Measurements from ENCODE around the gene CRACDL.

Gene CRACDL

DNA sequence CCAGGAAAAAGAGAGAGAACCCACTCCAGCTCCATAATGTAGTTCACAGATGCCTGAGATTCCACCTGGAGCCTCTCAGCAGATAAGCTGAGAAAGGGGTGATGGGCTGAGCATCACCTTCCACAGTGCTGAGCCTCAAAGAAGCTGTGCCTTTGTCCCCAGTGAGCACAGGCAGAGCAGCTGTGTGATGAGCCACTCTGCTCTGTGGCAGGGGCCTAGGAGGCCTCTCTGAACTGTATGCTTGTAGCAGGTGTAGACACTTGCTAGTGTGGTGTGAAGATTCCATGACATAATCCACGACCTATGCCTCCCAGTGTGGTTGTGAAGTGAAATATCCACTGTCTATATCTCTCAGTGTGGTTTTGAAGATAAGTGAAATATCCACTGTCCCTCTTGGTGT, 134.7 kb downstream of the CRACDL start:
- DNase-seq, result no peak

DNA sequence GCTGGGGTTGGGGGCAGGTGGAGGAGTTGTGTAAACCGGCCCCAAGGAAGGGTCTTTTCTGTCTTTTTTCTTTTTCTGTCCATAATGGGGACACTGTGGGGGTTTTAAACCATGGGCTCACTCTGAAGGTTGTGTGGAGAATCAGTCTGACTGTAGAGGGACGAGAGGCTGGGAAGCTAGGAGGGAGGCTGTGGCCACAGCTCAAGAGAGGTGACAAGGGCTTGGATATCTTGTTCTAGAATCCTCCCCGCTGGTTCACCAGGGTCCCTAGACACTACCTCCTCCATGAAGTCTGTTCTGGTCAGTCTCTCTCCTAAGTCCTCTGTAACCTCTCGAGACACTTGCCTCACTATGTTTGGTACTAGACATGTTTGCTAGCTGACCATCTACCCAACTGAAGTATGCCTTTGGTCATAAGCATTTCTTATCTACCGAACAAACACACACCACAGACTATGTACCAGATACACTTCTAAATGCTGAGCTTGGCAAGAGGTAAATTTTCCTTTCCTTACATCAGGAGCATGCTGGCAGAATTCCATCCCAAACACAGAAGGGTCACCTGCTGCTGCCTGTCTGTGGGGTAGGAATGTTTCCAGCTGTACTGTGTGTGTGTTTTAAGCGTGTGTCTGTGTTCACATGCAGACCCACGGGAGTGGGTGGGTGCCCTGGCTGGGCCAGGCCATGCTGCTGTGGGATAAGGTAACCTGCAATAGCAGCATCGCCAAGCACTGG, 135.5 kb downstream of the CRACDL start:
- no peak for DNase-seq

DNA sequence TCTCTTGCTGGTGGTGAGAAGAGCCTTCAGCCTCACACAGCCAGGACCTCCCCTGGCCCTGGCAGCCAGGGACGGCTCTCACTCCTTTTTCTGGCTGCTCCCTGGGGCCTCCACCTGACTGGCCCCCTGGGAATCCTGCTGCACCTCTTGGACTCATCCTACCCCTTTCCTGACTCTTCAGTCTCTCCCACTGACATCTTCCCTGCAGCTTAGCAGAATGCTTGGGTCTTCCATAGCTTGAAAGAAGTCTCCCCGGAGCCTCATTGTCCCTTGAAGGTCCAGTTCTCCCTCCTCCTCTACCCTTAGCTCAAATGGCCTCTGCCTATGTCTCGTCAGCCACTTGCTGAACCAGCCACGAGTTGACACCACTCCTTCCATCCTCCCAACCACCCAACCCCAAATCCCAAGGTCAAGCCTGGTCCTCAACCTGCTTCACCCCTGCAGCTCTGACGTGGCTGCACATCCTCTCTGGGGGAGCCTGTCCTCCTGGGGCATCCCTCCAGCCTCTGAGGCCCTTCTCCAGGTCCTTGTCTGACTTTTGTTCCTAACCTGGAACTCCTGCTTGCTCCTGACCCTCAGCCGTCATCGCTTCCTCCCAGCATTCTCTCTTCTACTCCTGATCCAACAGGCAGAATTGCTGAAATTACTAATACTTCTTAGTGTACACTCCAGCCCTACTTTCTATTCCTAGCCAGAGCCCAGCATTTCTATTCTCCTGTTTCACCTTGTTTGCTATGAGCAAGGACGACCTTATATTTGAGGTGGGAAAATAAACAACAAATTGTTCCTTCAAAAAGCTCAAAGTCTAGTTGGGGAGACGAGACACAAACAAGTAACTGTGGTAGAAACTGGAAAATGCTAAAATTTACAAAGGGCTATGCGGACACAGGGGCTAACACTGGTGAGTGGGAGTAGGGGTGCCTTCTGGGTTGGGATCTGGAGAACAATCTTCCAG, 136.4 kb downstream of the CRACDL start:
- DNase-seq, result no peak

DNA sequence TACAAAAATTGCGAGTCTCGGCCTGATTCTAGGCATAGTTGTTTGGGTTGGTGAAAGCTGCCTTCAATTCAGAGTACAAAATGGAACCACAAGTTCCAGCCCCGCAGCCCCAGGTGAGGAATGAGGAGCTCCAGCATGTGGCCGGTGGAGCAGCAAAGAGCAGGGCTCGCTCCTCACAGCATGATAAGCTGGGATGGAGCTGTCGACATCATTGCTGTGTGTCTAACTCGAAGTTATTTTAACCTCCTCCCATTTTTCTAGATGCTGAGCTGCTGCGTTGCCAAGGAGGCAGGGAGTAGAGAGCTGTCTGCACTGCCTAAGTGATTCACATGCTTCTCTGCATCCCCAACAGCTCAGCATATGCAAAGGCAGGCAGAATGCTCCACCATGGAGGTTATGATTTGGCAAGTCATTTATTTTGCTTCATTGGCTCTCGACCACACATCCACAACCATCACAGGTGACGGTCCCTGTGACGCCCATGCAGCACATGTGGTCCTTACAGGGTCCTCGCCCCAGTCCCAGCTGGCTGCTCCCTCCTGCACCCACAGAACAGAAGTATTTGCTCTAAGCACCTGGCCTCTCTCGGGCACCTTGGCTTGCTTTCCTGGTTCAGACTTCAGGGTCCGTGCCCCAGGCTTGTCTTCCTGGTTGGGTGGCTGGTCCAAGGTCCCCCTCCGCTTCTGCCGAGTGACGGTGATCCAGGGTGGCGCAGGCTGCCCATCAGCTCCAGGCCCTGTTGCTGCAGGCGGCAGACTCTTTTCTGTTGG, 139.1 kb downstream of the CRACDL start:
- no peak for DNase-seq

DNA sequence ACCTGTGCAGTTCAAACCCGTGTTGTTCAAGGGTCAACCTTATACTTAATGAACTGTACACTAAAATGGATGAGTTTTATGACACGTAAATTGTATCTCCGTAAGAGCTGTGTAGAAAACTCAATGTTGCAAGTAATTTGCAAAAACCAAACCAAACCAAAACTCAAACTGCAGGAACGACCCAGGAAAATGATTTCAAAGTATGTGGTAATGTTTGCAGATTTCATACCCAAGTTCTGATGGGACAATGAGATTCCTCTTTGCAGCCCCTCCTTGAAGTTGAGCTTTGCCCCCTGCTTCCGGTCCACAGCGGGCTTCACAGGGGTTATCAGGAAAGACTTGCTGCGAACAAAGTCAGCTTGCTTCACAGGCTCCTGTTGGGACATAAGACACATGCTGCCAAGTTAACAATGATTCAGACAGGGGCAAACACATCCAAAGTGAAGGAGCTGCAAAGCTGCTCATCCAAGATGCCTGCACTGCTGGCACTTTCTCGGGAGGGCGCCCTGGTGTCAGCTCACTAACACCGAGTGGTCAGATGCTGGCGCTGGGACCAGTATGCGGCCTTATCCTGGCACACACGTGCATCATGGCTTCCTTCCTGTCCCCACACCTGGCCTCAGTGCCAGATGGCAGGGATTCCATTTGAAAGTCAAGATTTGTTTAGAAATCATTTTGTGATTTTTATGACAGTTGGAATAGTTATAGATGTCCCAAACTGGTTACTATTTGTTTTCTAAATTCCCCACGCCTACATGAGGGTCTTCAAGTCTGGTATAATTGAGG, 139.9 kb downstream of the CRACDL start:
- no peak for DNase-seq

DNA sequence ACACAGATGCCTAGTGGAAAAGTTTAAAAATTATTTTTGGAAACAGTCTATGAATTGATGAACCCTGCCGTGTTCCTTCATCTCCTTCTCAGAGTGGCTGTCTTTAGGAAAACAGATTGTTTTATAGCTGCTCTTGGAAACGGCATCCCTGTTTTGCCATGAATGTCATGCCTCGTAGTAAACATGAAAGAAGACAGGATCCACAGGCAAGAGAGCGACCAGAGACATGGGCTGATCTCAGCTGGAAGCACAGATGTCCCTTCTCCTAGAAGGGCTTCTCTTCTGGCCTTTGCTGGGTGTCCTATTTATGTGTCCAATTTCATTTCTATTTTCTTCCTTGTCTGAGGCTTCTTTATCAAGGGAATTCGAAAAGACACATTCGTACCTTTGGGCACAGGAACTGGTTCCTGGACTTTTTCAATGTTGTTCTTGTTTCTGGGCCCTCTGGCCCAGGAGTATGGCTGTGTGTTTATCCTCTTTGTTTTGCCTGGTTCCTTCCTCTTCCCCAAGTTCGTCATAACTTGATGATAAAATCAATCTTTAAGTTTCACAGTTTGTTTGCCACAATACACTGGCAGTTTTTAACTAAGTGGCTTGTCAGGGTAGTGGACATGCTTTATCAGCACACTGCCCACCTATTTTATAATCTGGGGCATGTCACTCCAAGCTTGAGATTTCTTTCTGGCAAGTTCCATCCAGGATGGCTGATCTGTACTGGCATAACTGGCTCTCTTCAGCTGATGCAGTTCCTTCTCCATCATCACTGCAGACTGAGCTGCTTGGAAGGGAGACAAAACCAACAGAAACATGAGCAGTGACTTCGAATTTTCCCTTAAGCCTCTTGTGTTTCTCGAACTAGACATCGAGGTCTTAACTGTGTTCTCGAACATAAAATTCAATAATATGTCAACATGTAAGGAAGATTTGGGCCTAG, 141.9 kb downstream of the CRACDL start:
- no peak for DNase-seq

DNA sequence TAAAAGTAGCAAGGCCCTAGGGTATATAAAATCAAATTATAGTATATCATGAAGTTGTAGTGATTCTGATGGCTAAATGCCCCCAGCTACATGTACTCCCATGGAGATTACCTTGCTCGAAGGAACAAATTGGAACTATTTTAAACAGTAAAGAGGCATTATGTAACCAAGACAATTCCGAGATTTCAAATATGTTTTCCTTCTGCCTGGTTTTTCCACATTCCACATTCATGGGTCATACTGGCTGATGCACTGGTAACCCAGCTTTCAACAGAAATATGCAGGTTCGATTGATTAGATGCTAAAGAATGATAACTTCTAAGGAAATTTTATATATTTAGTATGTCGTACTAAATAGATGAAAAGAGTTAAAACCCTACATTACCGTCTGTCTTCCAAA, 142.8 kb downstream of the CRACDL start:
- DNase-seq, result no peak

DNA sequence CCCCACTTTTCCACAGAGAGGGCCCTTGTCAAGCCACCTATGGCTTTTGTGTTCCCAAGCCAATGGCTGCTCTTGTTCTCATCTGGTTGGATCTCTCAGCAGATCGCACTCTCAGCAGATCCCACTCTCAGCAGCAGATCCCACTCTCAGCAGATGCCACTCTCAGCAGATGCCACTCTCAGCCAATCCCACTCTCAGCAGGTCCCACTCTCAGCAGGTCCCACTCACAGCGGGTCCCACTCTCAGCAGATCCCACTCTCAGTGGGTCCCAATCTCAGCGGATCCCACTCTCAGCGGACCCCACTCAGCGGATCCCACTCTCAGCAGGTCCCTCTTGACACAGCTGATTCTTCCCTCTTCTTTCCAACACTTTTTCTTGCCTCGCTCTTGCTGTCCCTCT, 145.8 kb downstream of the CRACDL start:
- no peak for DNase-seq

DNA sequence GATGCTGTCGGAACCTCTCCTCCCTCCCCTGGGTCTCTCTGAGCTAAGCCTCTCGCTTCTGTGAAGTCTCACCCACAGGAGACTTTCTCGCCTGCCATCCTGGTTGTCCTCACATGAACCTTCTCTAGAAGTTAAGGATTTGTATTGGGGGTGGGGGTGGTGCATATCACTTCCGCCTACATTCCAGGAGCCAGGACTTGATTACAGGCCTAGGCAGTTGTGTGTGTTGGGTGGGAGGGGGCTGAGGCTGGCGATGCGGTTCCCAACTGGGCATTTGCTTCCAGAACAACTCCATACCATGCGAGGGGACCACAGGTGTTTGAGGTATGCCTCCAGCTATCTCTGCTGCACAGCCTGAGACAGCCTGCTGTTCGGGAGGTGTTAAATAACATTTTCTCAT, 148.3 kb downstream of the CRACDL start:
- DNase-seq, result no peak

DNA sequence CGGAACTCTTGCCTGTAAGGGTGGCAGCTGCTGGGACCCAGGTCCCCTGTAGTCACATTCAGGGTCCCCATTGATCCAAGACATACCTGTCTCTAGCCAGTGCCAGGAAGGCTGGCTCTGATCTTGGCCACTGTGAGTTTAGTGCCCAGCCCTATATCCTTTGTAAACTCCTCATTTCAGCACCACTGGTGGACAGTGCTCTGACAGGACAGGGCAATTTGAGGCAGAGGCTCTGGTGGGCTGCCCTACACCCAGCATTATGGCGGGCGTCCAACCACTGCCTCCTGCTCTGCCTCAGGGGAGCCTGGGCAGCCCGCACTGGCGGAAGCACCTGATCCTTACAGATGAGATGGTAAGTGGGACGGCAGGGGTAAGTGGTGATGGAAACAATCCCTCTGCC, 149.8 kb downstream of the CRACDL start:
- DNase-seq, result no peak

DNA sequence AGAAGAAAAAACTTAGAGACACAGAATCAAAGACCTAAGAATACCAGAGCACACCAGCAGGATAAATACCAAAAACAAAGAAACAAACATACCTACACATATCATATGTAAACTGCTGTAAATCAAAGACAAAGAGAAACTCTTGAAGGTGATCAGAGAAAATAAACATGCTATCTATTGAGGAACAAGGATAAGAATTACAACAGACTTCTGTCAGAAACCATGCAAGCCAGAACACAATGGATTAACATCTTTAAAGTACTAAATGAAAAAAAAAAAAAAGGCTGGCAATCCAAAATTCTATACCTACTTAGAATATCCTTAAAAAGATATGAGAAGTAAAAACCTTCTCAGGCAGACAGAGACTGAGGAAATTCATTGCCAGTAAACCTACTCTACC, 153.5 kb downstream of the CRACDL start:
- DNase-seq, result no peak

DNA sequence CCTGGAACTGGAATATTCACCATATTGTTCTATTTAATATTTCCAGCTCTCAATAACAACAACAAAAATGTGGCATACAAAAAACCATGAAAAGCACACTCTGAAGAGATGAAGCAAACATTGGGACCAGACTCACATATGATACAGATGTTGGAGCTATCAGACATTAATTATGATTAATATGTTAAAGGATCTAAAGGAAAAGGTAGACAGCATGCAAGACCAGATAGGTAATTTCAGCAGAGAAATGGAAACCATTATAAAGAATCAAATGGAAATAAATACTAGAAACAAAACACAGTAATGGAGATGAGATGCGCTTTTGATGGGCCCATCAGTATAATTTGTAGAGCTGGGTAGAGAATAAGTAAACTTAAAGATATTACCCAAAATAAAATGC, 154.2 kb downstream of the CRACDL start:
- no peak for DNase-seq

DNA sequence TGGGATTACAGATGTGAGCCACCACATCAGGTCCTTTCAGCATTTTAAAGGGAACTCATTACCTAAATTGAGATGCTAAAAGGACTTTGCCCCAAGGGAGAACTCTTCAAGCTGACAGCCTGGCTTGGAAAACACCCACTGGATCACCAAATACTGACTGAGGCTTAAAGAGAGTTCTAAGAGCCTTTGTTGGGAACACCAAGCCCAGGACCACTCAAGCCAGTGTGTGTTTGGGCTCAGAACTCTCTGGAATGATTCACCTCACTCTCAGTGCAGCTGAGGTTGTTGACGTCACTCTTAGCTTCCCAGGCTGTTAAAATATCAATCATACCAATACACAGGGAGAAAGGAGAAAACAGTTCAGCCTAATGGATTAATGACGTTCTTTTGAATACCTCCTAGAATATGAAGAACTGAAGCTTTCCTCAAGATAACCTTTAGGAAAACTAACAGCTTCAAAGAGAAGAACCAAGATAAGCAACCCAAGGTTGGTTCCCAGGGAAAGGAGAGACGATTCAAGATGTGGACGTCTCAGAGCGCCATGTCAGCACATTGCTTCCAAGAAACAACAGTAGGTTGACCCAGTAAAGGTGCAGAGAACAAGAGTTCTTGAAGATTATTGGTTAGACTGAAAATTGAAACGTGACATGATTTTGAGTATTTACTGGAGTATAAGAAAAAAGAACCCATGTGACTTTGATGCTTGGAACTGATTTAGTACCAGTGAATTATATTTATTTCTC, 157.1 kb downstream of the CRACDL start:
- no peak for DNase-seq

DNA sequence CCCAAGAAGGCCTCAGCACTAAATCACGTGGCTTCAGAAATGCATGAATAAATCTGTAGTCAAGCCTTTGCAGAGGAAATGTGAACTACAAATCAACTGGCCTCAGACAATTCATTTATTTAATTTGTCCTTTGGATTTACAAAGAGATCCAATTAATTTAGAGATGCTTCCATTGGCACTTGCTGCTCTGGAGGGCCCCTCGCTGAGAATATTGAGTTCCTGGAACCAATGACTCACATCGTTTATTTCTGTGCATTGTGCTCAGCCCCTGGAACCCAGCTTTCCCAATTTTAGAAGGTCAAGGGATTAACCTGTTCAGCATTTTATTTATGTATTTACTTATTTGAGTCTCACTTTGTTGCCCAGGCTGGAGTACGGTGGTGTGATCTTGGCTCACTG, 157.9 kb downstream of the CRACDL start:
- DNase-seq, result no peak

DNA sequence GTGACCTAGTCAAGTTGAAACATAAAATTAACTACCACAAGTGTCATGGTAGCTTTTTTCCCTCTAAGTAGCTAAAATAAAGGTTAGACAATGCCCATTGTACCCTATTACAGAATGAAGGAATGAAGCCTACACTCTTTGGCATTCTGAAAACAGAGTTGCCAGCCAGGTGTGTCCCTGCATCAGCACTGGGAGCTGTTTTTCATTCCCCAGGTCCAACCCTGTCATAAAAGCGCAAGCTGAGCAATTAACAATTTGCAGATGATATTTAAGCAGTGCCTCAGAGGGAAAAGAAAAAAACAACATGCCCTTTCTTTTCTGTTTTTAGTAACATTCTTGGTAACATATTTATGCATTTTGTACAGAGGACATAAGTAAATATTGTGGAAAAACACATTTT, 158.3 kb downstream of the CRACDL start:
- no peak for DNase-seq

DNA sequence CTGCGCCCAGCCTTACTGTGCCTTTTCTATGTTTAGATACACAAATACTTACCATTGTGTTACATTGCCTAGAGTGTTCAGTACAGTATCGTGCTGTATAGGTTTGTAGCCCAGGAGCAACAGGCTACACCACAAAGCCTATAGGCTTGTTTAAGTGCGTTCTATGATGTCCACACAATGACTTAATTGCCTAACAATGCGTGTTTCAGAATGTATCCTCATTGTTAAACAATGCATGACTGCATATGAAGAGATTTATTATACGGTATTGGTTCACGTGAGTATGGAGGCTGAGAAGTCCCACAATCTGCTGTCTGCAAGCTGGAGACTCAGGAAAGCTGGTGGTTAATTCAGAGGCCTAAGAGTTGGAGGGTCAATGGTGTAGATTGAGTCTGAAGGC, 158.9 kb downstream of the CRACDL start:
- DNase-seq, result no peak

DNA sequence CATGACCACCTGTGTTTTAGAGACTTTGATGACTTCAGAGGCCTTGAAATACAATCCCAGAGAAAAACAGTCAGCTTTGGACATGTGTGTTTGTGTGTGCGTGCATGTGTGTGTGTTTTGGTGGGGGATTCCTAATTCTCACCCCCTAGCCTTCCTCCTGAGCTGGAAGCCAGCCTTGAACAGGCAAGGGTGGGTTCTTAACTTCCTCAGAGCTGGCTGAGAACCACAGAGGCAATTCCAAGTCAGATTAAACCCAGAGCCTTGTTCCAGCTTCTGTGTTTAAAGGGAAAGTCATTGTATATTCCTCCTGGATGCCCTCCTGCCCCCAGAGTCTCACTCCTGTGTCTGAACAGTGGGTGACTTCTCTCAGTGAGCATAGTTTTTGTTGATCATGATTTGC, 159.9 kb downstream of the CRACDL start:
- no peak for DNase-seq

DNA sequence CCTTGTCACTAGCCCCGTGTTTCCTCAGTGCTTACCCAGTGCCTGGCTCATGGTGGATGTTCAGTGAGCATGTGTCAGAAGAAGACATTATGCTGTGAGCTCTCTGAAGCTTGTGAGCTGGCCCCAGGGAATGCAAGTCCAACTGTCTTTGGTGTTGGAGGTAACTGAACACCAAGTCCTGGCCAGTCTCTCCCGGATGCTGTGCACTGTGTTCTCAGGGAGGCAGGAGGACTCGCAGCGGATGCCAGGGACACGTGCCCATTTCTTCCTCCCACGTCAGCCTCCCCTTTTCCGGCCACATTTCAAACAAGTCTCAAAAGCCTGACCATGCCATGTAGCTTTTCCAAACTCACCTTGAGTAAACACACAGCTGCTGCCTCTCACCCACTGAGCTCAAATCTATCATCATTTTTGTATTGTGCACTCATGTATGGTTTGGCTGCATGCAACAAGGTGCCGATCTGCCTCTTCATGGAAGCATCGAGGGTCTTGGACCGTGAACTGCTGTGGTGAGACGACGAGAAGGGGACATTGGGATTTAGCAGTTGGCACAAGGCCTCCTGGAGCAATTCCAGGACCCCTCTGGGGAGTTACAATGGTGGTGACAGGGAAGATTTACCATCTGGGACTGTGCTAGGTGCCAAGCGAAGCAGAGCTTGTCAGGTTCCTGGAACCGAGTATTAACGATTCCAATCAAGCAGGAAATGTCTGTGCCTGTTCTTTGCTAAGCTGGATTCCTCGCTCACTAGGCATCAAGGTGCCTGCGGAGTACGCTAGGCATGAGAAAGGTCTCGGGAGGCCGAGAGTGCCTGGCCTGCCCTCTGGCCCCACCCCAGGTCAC, 160.7 kb downstream of the CRACDL start:
- no peak for DNase-seq

DNA sequence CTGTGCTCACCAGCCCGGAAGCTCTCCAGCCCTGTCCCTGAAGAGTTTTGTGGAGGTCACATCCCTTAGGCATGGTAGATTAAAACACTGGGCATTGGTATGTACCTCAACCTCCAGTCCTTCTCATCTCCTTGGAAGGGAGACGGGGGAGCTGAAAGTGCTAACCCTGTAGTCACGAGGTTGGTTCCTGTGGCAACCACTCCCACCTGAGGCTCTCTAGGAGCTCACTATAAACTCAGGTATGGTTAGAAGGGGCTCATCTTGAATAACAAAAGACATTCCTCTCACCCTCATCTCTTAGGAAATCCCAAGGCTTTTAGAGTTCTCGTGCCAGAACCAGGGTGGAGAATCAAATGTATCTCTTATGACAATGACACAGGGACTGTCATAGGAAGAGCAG, 162.1 kb downstream of the CRACDL start:
- DNase-seq, result no peak

DNA sequence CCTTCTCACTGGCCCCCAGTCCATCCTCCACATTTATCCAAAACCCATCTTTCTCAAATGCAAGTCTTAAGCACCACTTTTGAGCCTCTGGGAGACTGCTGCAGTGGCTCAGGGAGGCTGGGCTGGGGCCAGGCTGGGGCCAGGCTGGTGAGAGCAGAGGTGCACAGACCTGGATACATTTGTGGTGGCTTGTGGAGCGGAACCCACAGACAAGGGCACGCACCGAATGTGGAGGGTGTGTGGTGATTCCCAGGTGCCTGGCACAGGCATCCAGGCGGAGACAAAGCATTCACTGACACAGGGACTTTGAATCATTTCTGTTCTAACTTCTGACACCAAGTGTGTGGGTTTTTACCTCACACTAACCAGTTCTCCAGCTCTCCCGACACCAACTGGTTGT, 162.9 kb downstream of the CRACDL start:
- no peak for DNase-seq
